Activated CD4-positive, alpha-beta T cell treated with anti-CD3 and anti-CD28 coated beads, Interleukin-2, amount 10 ng/mL, durations not matched to agents 24 days and 14 days (primary cell): ENCODE results near the gene MYH14. TPM values are rescaled to one million over a fixed set of nuclear protein-coding genes. Genes with fewer than 3 reads are reported as not detected.

Experiments used
- DNase-seq: peaks from one replicate; pipeline ENCODE4 v3.0.0; 2022
- H3K27ac Mint-ChIP-seq: one replicate; pipeline ENCODE4 v1.8.0; 2022; ENCODE audit warnings: mild to moderate bottlenecking, mixed read lengths
- H3K27me3 Mint-ChIP-seq: one replicate; pipeline ENCODE4 v1.8.0; 2022; ENCODE audit warnings: mixed read lengths
- H3K36me3 Mint-ChIP-seq: one replicate; pipeline ENCODE4 v1.8.0; 2022; ENCODE audit warnings: low read depth, mild to moderate bottlenecking, mixed read lengths
- H3K4me1 Mint-ChIP-seq: one replicate; pipeline ENCODE4 v1.8.0; 2021; ENCODE audit warnings: mixed read lengths
- H3K4me3 Mint-ChIP-seq: one replicate; pipeline ENCODE4 v1.8.0; 2022; ENCODE audit warnings: mild to moderate bottlenecking, moderate library complexity, mixed read lengths
- H3K9me3 Mint-ChIP-seq: one replicate; pipeline ENCODE4 v1.8.0; 2021; ENCODE audit warnings: mixed read lengths
- intact Hi-C: fragments of 100-400 bp; cut with micrococcal nuclease; formaldehyde crosslinking; loops from one replicate; pipeline ENCODE4 v1.15.1; 2023
- total RNA-seq: library from RNA; stranded (reverse); gene quantifications from 2 replicates; pipeline ENCODE4 v1.2.3, GENCODE V29; 2022

MYH14 gene
- total RNA-seq, 1 donor from 2014 or later, result not detected

- intact Hi-C loops, result no loop called here
- no peak for DNase-seq
- no peaks in the 10 kb centered on the region for H3K4me1 Mint-ChIP-seq
These were observed 85.5 kb downstream of the MYH14 start for GRCh38 chr19:50288954-50289353.

DNA sequence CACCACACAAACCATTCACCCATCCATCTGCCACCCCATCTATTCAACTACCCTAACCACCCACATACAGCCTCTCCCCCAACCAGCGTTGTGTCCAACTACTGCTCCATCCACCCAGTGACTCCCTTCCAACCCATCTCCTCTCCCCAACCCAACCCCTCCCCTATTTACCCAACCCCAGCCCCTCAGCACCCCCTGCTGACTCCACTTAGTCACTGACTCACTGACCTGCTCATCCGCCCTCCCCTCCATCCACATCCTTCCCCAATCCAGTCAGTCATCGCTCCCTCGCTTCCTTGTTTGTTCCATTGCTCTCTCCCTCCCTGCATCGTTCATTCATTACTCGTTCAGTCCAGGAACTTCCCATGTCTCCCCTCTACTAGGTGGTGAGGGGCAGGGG, 86.6 kb downstream of the MYH14 start:
- H3K36me3 Mint-ChIP-seq, result no peaks in the 10 kb centered on the region
- peaks cover 7% of the 10 kb centered on the region for H3K9me3 Mint-ChIP-seq

More at GRCh38 chr19:50288954-50289353, 85.5 kb downstream of the MYH14 start:
- Mint-ChIP-seq H3K36me3 (no peaks in the 10 kb centered on the region), H3K27me3 (peaks cover 10% of the 10 kb centered on the region), H3K27ac (no peak overlapping the region), H3K9me3 (peaks cover 7% of the 10 kb centered on the region), H3K4me3 (no peak overlapping the region)

DNA sequence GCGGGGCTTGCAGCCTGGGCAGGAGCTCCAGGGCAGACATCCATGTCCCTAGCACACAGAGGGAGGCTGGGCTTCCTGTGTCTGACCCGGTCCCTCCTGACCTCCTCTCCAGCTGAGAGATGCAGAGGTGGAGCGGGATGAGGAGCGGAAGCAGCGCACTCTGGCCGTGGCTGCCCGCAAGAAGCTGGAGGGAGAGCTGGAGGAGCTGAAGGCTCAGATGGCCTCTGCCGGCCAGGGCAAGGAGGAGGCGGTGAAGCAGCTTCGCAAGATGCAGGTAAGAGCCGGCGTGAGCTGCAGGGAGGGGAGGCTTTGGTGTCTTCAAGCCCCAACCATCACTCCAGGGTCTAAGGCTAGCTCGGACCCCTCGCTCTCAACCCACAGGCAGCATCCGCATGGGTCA, 87.4 kb downstream of the MYH14 start:
- Mint-ChIP-seq H3K4me3 (no peak overlapping the region), H3K9me3 (peaks cover 7% of the 10 kb centered on the region), H3K27ac (no peak overlapping the region), H3K27me3 (peaks cover 10% of the 10 kb centered on the region), H3K4me1 (no peaks in the 10 kb centered on the region), H3K36me3 (no peaks in the 10 kb centered on the region)
- intact Hi-C loops, result no loop called here
- no peak for DNase-seq

More for the DNA sequence above, 86.6 kb downstream of the MYH14 start:
- Mint-ChIP-seq H3K27me3 (peaks cover 10% of the 10 kb centered on the region), H3K4me3 (no peak overlapping the region), H3K4me1 (no peaks in the 10 kb centered on the region), H3K27ac (no peak overlapping the region)
- intact Hi-C loops, result no loop called here
- no peak for DNase-seq

GRCh38 chr19:50292216-50292827, 88.9 kb downstream of the MYH14 start:
- Mint-ChIP-seq H3K36me3 (no peaks in the 10 kb centered on the region), H3K4me1 (no peaks in the 10 kb centered on the region), H3K4me3 (no peak overlapping the region), H3K27me3 (peaks cover 10% of the 10 kb centered on the region), H3K27ac (no peak overlapping the region), H3K9me3 (peaks cover 7% of the 10 kb centered on the region)
- intact Hi-C loops, result no loop called here
- no peak for DNase-seq

- H3K9me3 Mint-ChIP-seq, result no peaks in the 10 kb centered on the region
- no peak overlapping the region for H3K27ac Mint-ChIP-seq
- no peaks in the 10 kb centered on the region for H3K36me3 Mint-ChIP-seq
- H3K4me1 Mint-ChIP-seq, result no peaks in the 10 kb centered on the region
- DNase-seq, result no peak
- H3K4me3 Mint-ChIP-seq, result no peak overlapping the region
- intact Hi-C loops, result no loop called here
- peaks cover 10% of the 10 kb centered on the region for H3K27me3 Mint-ChIP-seq
These were observed 90.0 kb downstream of the MYH14 start for GRCh38 chr19:50293263-50294004.

DNA sequence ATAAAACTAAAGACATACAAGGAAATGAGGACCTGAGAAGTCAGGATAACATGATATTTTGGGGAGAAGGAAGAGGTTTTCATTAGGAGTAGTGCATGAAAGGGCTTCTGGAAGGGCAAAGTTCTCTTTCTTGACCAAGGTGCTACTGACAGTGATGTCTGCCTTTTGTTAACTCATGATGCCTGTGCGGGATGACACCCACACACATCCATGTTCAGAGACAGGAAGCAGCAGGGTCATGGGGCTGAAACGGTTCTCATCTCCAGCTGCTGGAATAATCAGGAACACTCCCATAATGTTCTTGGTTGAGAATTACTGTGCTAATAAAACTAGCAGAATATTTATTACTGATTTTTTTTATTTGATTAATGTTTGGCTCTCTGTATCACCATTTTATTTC, 96.6 kb downstream of the MYH14 start:
- intact Hi-C loops, result loop anchor here (2.0 kb wide), 1 partner anchor 17 kb away; no protein-coding TSS in a partner anchor
- Mint-ChIP-seq H3K36me3 (no peaks in the 10 kb centered on the region), H3K9me3 (no peaks in the 10 kb centered on the region), H3K4me1 (peaks cover 13% of the 10 kb centered on the region), H3K4me3 (no peak overlapping the region), H3K27ac (peak overlapping the region; percentile 25), H3K27me3 (peaks cover 6% of the 10 kb centered on the region)
- DNase-seq, result no peak

DNA sequence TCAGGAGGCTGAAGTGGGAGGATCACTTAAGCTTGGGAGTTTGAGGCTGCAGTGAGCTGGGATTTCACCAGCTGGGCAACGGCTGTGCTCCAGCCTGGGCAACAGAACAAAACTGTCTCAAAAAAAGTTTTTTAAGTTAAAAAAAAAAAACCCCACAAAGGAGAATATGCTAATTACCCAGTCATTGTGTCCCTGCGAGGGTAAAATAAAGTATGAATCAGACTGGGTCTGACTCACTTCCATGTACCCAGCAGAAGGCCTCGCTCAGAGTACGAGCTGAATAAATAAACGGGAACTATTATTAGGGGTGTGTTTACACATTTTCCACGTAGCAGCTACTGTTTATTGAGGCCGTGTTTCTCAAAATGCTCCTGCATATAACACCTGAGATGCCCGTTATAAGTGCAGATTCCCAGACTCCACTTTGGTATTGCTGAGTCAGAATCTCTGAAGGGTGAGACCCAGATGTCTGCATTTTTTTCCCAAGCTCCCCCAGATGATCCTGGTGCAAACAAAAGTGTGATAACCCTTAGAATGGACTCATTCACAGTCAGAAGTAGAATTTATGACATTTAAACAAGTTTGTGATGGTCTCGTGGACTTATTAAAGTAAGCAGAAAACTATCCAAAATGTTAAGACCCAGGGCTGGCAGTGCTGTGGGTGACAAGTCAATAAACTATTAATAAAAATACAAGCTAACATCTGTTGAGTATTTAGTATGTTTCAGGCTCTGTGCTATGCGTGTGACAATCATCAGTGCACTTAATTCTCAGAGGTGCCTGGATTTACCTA, 97.6 kb downstream of the MYH14 start:
- intact Hi-C loops, result loop anchor here (2.0 kb wide), 1 partner anchor 16 kb away; no protein-coding TSS in a partner anchor
- peak overlapping the region; percentile 74 for H3K27ac Mint-ChIP-seq
- no peaks in the 10 kb centered on the region for H3K36me3 Mint-ChIP-seq
- H3K4me1 Mint-ChIP-seq, result peaks cover 13% of the 10 kb centered on the region
- peaks cover 9% of the 10 kb centered on the region for H3K27me3 Mint-ChIP-seq
- H3K4me3 Mint-ChIP-seq, result no peak overlapping the region
- DNase-seq, result no peak
- no peaks in the 10 kb centered on the region for H3K9me3 Mint-ChIP-seq

DNA sequence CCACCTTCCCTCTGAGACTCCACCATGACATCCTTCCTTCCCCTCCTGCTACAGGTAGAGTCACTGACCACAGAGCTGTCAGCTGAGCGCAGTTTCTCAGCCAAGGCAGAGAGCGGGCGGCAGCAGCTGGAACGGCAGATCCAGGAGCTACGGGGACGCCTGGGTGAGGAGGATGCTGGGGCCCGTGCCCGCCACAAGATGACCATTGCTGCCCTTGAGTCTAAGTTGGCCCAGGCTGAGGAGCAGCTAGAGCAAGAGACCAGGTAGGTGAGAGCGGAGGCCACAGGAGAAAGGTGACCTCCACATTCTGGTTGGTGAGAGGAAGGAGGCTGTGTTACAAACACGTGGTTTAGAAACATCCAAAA, 98.2 kb downstream of the MYH14 start:
- H3K9me3 Mint-ChIP-seq, result no peaks in the 10 kb centered on the region
- no peaks in the 10 kb centered on the region for H3K36me3 Mint-ChIP-seq
- H3K27ac Mint-ChIP-seq, result peak overlapping the region; percentile 32
- H3K4me1 Mint-ChIP-seq, result peaks cover 13% of the 10 kb centered on the region
- peaks cover 11% of the 10 kb centered on the region for H3K27me3 Mint-ChIP-seq
- no peak for DNase-seq
- H3K4me3 Mint-ChIP-seq, result no peak overlapping the region
- intact Hi-C loops, result loop anchor here (2.0 kb wide), 1 partner anchor 15 kb away; no protein-coding TSS in a partner anchor

DNA sequence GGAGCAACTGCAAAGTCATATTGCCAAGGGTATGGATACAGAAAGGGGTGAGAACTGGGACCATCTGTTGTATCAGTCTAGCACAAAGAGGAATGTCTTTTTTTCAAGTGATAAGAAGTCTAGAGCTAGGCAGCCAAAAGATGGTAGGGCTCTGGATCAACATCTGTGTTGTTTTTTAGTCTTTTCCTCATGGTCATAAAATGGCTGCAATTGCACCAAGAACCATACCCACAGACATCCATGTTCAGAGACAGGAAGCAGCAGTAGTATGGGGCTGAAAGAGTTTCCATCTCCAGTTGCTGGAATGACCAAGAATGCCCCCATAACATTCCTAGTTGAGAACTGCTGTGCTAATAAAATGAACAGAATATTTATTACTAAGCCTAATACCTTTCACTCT, 100.1 kb downstream of the MYH14 start:
- DNase-seq, result no peak
- H3K27ac Mint-ChIP-seq, result no peak overlapping the region
- intact Hi-C loops, result no loop called here
- no peaks in the 10 kb centered on the region for H3K9me3 Mint-ChIP-seq
- no peak overlapping the region for H3K4me3 Mint-ChIP-seq
- no peaks in the 10 kb centered on the region for H3K36me3 Mint-ChIP-seq
- peaks cover 13% of the 10 kb centered on the region for H3K4me1 Mint-ChIP-seq
- H3K27me3 Mint-ChIP-seq, result peaks cover 26% of the 10 kb centered on the region

- no peak for DNase-seq
- H3K9me3 Mint-ChIP-seq, result no peaks in the 10 kb centered on the region
- H3K27ac Mint-ChIP-seq, result no peak overlapping the region
- H3K4me1 Mint-ChIP-seq, result no peaks in the 10 kb centered on the region
- H3K4me3 Mint-ChIP-seq, result no peak overlapping the region
- no peaks in the 10 kb centered on the region for H3K36me3 Mint-ChIP-seq
- intact Hi-C loops, result no loop called here
- peaks cover 60% of the 10 kb centered on the region for H3K27me3 Mint-ChIP-seq
These were observed 105.6 kb downstream of the MYH14 start for GRCh38 chr19:50308991-50309390.

DNA sequence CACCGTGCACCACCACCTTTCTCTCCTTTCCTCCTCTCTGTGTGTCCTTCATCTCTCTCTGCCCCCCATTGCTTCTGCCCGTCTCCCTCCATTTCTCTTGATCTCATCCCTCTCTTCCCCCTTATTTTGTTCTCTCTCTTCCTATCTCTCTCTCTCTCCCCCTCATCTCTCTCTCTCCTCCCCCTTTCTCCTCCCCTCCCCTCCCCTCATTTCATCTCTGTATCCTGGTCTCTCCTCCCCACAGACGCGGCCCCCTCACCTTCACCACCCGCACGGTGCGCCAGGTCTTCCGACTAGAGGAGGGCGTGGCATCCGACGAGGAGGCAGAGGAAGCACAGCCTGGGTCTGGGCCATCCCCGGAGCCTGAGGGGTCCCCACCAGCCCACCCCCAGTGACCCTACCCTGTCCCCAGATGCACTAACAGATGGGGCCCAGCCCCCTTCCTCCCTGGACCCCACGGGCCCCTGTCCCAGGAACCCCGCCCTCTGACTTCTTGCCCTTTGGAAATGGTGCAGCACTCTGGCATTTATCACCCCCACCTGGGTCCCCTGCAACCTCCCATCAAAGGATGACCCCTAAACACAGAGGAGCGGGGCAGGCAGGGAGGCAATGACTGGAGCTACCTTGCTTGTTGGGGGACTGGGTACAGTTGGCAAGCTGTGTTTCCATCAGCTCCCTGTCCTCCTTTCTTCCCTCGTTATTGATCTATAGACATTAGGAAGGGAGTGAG, 106.1 kb downstream of the MYH14 start:
- H3K36me3 Mint-ChIP-seq, result peaks cover 1% of the 10 kb centered on the region
- H3K27me3 Mint-ChIP-seq, result peaks cover 64% of the 10 kb centered on the region
- intact Hi-C loops, result no loop called here
- no peak for DNase-seq
- no peak overlapping the region for H3K27ac Mint-ChIP-seq
- H3K4me1 Mint-ChIP-seq, result peaks cover 1% of the 10 kb centered on the region
- H3K9me3 Mint-ChIP-seq, result no peaks in the 10 kb centered on the region
- H3K4me3 Mint-ChIP-seq, result no peak overlapping the region

- H3K4me3 Mint-ChIP-seq, result no peak overlapping the region
- H3K36me3 Mint-ChIP-seq, result peaks cover 3% of the 10 kb centered on the region
- H3K4me1 Mint-ChIP-seq, result peaks cover 8% of the 10 kb centered on the region
- H3K27me3 Mint-ChIP-seq, result peaks cover 66% of the 10 kb centered on the region
- H3K9me3 Mint-ChIP-seq, result no peaks in the 10 kb centered on the region
- no peak overlapping the region for H3K27ac Mint-ChIP-seq
- no peak for DNase-seq
- intact Hi-C loops, result no loop called here
These were observed 107.5 kb downstream of the MYH14 start for GRCh38 chr19:50310759-50311465.
